ENCODE data around the gene MSL2. TPM values are rescaled to one million over a fixed set of nuclear protein-coding genes. Genes with fewer than 3 reads are reported as not detected.

MSL2 gene
- total and polyA plus RNA-seq, 5 donors from 2014 or later: 31.2 to 146 (median 38.7) TPM

GRCh38 chr3:136105044-136105443 lies 91.1 kb downstream of the MSL2 start:
- H3K9me3 ChIP-seq (ENCODE audit: control insufficient read depth in 2 of 2, low read length in 2 of 2): no peaks in the 10 kb centered on the region
- H3K36me3 Mint-ChIP-seq: peaks cover 17% of the 10 kb centered on the region
- peaks cover 0 to 5% (median 0%) of the 10 kb centered on the region in 7 donors for H3K9me3 Mint-ChIP-seq
- H3K27ac ChIP-seq (ENCODE audit: insufficient read depth, low read length, poor library complexity, severe bottlenecking): no peak overlapping the region
- H3K4me3 ChIP-seq (ENCODE audit: low read depth, low read length): no peak overlapping the region
- H3K4me1 ChIP-seq (ENCODE audit: control insufficient read depth, insufficient read depth, low read length, poor library complexity, severe bottlenecking): no peaks in the 10 kb centered on the region
- peaks cover 5 to 12% (median 9%) of the 10 kb centered on the region in 4 donors for H3K4me1 Mint-ChIP-seq
- peak in 1 of 3 donors; percentile 3 for DNase-seq
- no peak overlapping the region for H3K4me3 Mint-ChIP-seq
- no peak overlapping the region for H3K27ac Mint-ChIP-seq
- H3K27me3 ChIP-seq (ENCODE audit: control insufficient read depth, insufficient read depth, low read length): no peaks in the 10 kb centered on the region
- H3K36me3 ChIP-seq (ENCODE audit: control insufficient read depth, insufficient read depth, low read length): no peaks in the 10 kb centered on the region
- ATAC-seq (ENCODE audit: low read depth in 2 of 2): no peak
- H3K27me3 Mint-ChIP-seq: peaks cover 11% of the 10 kb centered on the region

Other genes starting within 250 kb of the MSL2 start
- 0.05 TPM for gene PPP2R3A, start 230.6 kb downstream of the MSL2 start, total RNA-seq
- under 1 TPM; 0.03 to 0.27 (median 0.18) TPM for gene PPP2R3A, start 230.6 kb downstream of the MSL2 start, polyA plus RNA-seq
- gene PCCB, start 54.0 kb upstream of the MSL2 start, total RNA-seq: 10.5 TPM
- 10 to 100 TPM; 20.4 to 27.9 (median 23.0) TPM for gene PCCB, start 54.0 kb upstream of the MSL2 start, polyA plus RNA-seq